ENCODE data around the gene RPS6KA5. TPM values are rescaled to one million over a fixed set of nuclear protein-coding genes. Genes with fewer than 3 reads are reported as not detected.
"Not testable (repeated sequence)": the region's sequence is repeated elsewhere in the genome, so short reads cannot be mapped to it uniquely, and the experiment has no call there.

RPS6KA5 gene
- polyA plus RNA-seq, 1 experiment, result 0.22 TPM

DNA sequence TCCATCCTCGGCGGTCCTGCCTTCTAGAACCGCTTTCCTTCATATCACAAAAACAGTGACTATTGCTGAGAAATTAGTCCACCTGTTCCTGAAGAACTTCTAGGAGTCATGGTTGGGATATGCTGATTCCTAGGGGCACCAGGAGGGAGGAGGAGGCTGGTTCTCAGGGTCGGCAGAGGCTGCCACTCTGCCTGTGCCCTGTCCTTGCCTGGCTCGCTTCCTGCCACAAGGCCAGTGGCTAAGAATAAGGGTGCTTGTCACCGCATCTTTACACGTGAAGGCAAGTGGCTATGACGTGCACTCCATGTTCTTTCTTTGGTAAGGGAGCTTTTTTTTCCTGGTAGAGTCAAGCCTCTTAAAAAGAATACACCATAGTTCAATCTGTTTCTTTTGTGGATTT, 34.7 kb upstream of the RPS6KA5 start:
- Histone ChIP-seq H3K36me3 (ENCODE audit: control insufficient read depth, insufficient read depth, low read length) (no peaks in the 10 kb centered on the region), H3K27me3 (ENCODE audit: control insufficient read depth, insufficient read depth, low read length) (peaks cover 3% of the 10 kb centered on the region; the same call in 1 of the 2 replicates), H3K4me3 (ENCODE audit: low read depth, low read length) (no peak overlapping the region)
- POLR2A ChIA-PET, result no interaction called here
- CTCF ChIA-PET, result no interaction called here
- TF ChIP-seq, protein P1, sequence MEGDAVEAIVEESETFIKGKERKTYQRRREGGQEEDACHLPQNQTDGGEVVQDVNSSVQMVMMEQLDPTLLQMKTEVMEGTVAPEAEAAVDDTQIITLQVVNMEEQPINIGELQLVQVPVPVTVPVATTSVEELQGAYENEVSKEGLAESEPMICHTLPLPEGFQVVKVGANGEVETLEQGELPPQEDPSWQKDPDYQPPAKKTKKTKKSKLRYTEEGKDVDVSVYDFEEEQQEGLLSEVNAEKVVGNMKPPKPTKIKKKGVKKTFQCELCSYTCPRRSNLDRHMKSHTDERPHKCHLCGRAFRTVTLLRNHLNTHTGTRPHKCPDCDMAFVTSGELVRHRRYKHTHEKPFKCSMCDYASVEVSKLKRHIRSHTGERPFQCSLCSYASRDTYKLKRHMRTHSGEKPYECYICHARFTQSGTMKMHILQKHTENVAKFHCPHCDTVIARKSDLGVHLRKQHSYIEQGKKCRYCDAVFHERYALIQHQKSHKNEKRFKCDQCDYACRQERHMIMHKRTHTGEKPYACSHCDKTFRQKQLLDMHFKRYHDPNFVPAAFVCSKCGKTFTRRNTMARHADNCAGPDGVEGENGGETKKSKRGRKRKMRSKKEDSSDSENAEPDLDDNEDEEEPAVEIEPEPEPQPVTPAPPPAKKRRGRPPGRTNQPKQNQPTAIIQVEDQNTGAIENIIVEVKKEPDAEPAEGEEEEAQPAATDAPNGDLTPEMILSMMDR (IDR thresholded peaks at IDR 0.05; ENCODE audit: insufficient read depth, low read depth, low read length), result no peak
- no peak for DNase-seq (ENCODE audit: low read depth)

DNA sequence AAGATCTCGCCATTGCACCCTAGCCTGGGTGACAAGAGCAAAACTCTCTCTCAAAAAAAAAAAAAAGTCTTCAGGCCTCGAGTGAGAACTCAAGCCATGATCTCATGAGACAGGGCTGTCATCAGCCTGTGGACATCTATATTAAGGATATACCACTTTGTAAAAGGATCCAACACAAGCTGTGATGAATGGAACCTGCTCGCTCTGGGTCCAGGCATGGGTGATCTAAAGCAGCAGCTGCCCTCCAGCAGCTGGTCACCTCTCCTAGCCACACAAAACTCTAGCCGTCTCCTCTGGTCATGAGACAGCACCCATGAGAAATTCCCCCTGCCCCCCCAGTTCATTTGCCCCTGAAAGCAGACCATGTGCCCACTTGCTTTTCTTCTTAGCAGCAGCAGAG, 34.3 kb upstream of the RPS6KA5 start:
- TF ChIP-seq, protein P1 (IDR thresholded peaks at IDR 0.05; ENCODE audit: insufficient read depth, low read depth, low read length), result no peak
- Histone ChIP-seq H3K27me3 (ENCODE audit: control insufficient read depth, insufficient read depth, low read length) (peaks cover 3% of the 10 kb centered on the region; the same call in 1 of the 2 replicates), H3K36me3 (ENCODE audit: control insufficient read depth, insufficient read depth, low read length) (no peaks in the 10 kb centered on the region), H3K4me3 (ENCODE audit: low read depth, low read length) (no peak overlapping the region)
- ChIA-PET CTCF (no interaction called here), POLR2A (no interaction called here)
- DNase-seq (ENCODE audit: low read depth), result no peak

DNA sequence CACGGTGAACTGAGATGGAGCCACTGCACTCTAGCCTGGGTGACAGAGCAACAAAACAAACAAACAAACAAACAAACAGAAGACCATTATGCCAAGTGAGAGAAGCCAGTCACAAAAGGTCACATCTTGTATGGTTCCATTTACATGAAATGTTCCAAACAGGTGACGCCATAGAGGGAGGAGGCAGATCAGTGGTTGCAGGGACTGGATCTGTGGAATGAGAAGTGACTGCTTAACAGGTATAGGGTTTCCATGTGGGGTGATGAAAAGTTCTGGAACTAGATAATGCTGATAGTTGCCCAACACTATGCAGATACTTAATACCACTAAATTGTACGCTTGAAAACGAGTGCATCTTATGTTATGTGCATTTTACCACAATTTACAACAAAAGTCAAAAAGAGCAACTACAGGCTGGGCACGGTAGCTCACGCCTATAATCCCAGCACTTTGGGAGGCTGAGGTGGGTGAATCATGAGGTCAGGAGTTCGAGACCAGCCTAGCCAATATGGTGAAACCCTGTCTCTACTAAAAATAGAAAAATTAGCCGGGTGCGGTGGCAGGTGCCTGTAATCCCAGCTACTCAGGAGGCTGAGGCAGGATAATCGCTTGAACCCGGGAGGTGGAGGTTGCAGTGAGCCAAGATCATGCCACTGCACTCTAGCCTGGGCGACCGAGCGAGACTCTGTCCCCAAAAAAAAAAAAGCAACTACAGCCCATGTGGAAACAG, 33.5 kb upstream of the RPS6KA5 start:
- POLR2A ChIA-PET; DNase-seq (ENCODE audit: low read depth); H3K4me3 ChIP-seq (ENCODE audit: low read depth, low read length); H3K36me3 ChIP-seq (ENCODE audit: control insufficient read depth, insufficient read depth, low read length); H3K27me3 ChIP-seq (ENCODE audit: control insufficient read depth, insufficient read depth, low read length): not testable (repeated sequence)
- CTCF ChIA-PET, result interaction anchor here (0.6 kb wide), 1 partner anchor 79 kb away, joined by 3 read pairs; no protein-coding TSS in a partner anchor

DNA sequence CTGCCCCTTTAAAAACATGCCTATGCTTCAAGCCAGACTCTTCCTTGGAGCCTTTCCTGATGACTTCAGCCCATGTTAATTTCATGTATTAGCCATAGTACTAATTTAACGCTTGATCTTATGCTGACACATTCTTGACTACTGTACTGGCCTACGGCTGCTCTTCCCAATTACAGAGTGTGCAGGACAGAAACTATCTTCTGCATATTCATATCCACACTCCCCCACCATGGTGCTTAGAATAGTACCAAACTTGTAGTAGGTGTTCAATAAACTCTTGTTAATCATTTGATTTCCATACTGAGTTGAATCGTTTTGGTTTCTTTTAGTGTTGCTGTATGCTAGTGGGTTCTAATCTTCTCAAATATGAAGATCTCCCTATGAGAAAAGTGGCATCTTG, 31.6 kb upstream of the RPS6KA5 start:
- POLR2A ChIA-PET, result no interaction called here
- peaks cover 8% of the 10 kb centered on the region for H3K27me3 ChIP-seq (ENCODE audit: control insufficient read depth, insufficient read depth, low read length)
- DNase-seq (ENCODE audit: low read depth), result no peak
- TF ChIP-seq, protein P1 (IDR thresholded peaks at IDR 0.05; ENCODE audit: insufficient read depth, low read depth, low read length), result no peak
- H3K36me3 ChIP-seq (ENCODE audit: control insufficient read depth, insufficient read depth, low read length), result no peaks in the 10 kb centered on the region
- no peak overlapping the region for H3K4me3 ChIP-seq (ENCODE audit: low read depth, low read length)
- CTCF ChIA-PET, result no interaction called here

DNA sequence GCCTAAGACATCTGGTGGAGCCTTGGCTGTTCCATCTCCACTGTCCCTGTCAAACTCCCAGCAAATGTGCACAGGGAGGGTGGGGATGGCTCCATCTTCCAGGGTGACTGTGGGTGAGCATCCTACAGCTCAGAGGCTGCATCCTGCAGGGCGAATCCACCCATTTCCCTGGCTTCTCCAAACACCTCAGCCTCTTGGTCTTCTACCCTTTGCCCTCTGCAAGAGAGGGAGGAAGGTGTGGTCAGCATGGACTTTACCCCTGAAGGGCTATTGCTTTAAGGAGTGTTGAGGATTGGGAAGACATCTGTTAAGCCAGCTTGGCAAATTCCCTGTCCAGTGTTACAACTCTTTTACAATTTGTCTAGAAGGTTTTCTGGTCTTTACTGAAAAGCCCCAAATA, 30.3 kb upstream of the RPS6KA5 start:
- Histone ChIP-seq H3K36me3 (ENCODE audit: control insufficient read depth, insufficient read depth, low read length) (no peaks in the 10 kb centered on the region), H3K4me3 (ENCODE audit: low read depth, low read length) (no peak overlapping the region), H3K27me3 (ENCODE audit: control insufficient read depth, insufficient read depth, low read length) (peaks cover 8% of the 10 kb centered on the region)
- TF ChIP-seq, protein P1 (IDR thresholded peaks at IDR 0.05; ENCODE audit: insufficient read depth, low read depth, low read length), result no peak
- ChIA-PET POLR2A (no interaction called here), CTCF (no interaction called here)
- DNase-seq (ENCODE audit: low read depth), result no peak
